T-helper 22 cell (primary cell): ENCODE data around the gene CCDC85C.

Experiments
- DNase-seq: peaks from one replicate; pipeline ENCODE4 v3.0.0-alpha.2; 2020; ENCODE audit warnings: low read depth

The CCDC85C gene

GRCh38 chr14:99522025-99522401 is 82.0 kb downstream of the CCDC85C start:
- no peak for DNase-seq

GRCh38 chr14:99521176-99522024 is 82.6 kb downstream of the CCDC85C start:
- DNase-seq, result no peak

GRCh38 chr14:99520571-99521081 is 83.4 kb downstream of the CCDC85C start:
- no peak for DNase-seq

GRCh38 chr14:99519931-99520421 is 84.0 kb downstream of the CCDC85C start:
- no peak for DNase-seq

GRCh38 chr14:99519347-99519881 is 84.6 kb downstream of the CCDC85C start:
- no peak for DNase-seq

GRCh38 chr14:99518441-99519346 is 85.3 kb downstream of the CCDC85C start:
- peak; percentile 45 for DNase-seq

GRCh38 chr14:99517643-99518381 is 86.2 kb downstream of the CCDC85C start:
- DNase-seq, result no peak

GRCh38 chr14:99516871-99517642 is 87.0 kb downstream of the CCDC85C start:
- no peak for DNase-seq

GRCh38 chr14:99516156-99516870 is 87.7 kb downstream of the CCDC85C start:
- no peak for DNase-seq

GRCh38 chr14:99515301-99516155 is 88.5 kb downstream of the CCDC85C start:
- no peak for DNase-seq

GRCh38 chr14:99514552-99515300 is 89.3 kb downstream of the CCDC85C start:
- DNase-seq, result no peak

- no peak for DNase-seq
Observed at GRCh38 chr14:99513946-99514551, 90.0 kb downstream of the CCDC85C start.

GRCh38 chr14:99513183-99513694 is 90.8 kb downstream of the CCDC85C start:
- DNase-seq, result no peak

- DNase-seq, result no peak
Observed at GRCh38 chr14:99512571-99513182, 91.3 kb downstream of the CCDC85C start.

GRCh38 chr14:99512110-99512449 is 91.9 kb downstream of the CCDC85C start:
- DNase-seq, result no peak

GRCh38 chr14:99511421-99512109 is 92.4 kb downstream of the CCDC85C start:
- no peak for DNase-seq
